OCI-LY3 (cell line): ENCODE data around the gene ARPC2.
A peak's percentile ranks its signal among the peaks of the same experiment; 100 is the strongest.

Experiments
- H2AFZ ChIP-seq: fragments of 200-600, 300-600 bp; shearing (Covaris generic); 2 replicates; pipeline ENCODE4 v1.6.0; 2014; ENCODE audit warnings: antibody characterized with exemption, low read depth, low read length
- H3K27ac ChIP-seq: fragments of 200-600, 300-600 bp; sonication (generic); 2 replicates; pipeline ENCODE4 v1.5.1; 2014; ENCODE audit warnings: mild to moderate bottlenecking, low read length, moderate library complexity, mixed read lengths
- H3K27me3 ChIP-seq: fragments of 200-600, 300-600 bp; sonication (generic); 2 replicates; pipeline ENCODE4 v1.6.1; 2014; ENCODE audit warnings: low read depth, low read length, mixed read lengths
- H3K36me3 ChIP-seq: fragments of 200-600, 300-600 bp; sonication (generic); replicated peaks from 2 replicates; pipeline ENCODE3; 2014; ENCODE audit warnings: low read depth, low read length, mixed read lengths
- H3K4me1 ChIP-seq: fragments of 300-600, 200-600 bp; sonication (generic); 2 replicates; pipeline ENCODE4 v1.6.1; 2014; ENCODE audit warnings: low read length, mixed read lengths
- H3K4me2 ChIP-seq: fragments of 200-600, 300-600 bp; sonication (generic); 2 replicates; pipeline ENCODE4 v1.6.1; 2014; ENCODE audit warnings: low read length, mixed read lengths
- H3K4me3 ChIP-seq: fragments of 300-600, 200-600 bp; sonication (generic); 2 replicates; pipeline ENCODE4 v1.5.1; 2014; ENCODE audit warnings: antibody characterized with exemption, mild to moderate bottlenecking, low read length, moderate library complexity
- H3K79me2 ChIP-seq: fragments of 300-600, 200-600 bp; shearing (Covaris generic); 2 replicates; pipeline ENCODE4 v1.6.1; 2014; ENCODE audit warnings: mild to moderate bottlenecking, low read length, mixed read lengths
- H3K9ac ChIP-seq: fragments of 300-600, 200-600 bp; shearing (Covaris generic); 2 replicates; pipeline ENCODE4 v1.6.0; 2014; ENCODE audit warnings: mild to moderate bottlenecking, low read length, moderate library complexity
- H3K9me3 ChIP-seq: fragments of 200-600, 300-600 bp; shearing (Covaris generic); 2 replicates; pipeline ENCODE4 v1.6.1; 2014; ENCODE audit warnings: low read length, mixed read lengths; ENCODE audit not compliant: insufficient read depth
- H4K20me1 ChIP-seq: fragments of 200-600, 300-600 bp; sonication (generic); 2 replicates; pipeline ENCODE4 v1.6.1; 2016; ENCODE audit warnings: low read length, mixed read lengths; ENCODE audit not compliant: insufficient read depth
- CTCF ChIP-seq: fragments of 200-600, 300-600 bp; sonication (generic); IDR thresholded peaks from 2 replicates; pipeline ENCODE4 v1.5.1; 2014; ENCODE audit warnings: antibody characterized with exemption, low read length, low read depth
- EZH2phosphoT487 ChIP-seq: fragments of 200-600 bp; shearing (Covaris generic); IDR thresholded peaks from 2 replicates; pipeline ENCODE4 v1.6.1; 2018; ENCODE audit warnings: antibody characterized with exemption, mixed run types, low read depth

ARPC2 gene

GRCh38 chr2:218260166-218260565 is 43.2 kb downstream of the ARPC2 start:
- Histone ChIP-seq H3K9ac (no peak overlapping the region), H3K36me3 (peaks cover 8% of the 10 kb centered on the region), H3K79me2 (no peaks in the 10 kb centered on the region), H3K9me3 (no peaks in the 10 kb centered on the region), H3K4me2 (no peak overlapping the region), H2AFZ (no peak overlapping the region), H3K4me3 (no peak overlapping the region), H3K27me3 (no peaks in the 10 kb centered on the region), H3K27ac (no peak overlapping the region), H4K20me1 (0 out of 2 replicates have a peak, but pooled peaks cover 6% of the 10 kb centered on the region), H3K4me1 (peaks cover 48% of the 10 kb centered on the region)
- TF ChIP-seq CTCF = no peak
- TF ChIP-seq EZH2phosphoT487 = no peak

DNA sequence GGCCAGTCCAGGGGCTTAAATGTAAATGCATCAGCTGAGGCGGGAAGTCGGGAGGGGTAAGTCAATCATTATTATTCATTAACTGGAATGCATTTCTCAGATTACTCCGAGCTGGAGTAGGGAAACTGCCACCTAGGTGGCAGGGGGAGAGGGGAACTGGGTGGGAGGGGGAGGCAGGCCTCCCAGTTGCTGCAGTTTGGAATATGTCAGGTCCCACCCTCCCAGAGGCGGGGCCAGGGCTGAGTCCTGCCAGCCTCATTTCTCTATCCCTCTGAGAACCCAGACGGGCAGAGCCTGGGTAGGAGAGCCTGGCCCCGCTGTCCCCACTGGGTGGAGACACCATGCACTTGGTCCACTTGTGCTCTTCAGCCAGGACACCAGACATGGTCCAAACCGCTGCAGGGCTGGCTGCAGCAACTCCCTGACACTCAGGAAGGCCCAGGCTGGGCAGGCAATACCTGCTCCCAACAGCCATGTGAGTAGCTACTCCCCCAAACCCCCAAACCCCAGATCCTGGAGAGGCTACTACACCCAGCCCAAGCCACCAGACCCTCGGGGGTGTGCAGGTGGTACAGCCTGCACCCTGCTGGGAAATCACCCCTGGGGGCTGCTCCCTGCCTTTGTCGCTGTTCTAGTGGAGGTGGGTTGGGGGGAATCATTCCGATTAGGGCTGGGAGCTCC is 43.9 kb downstream of the ARPC2 start, which contains the start of gene GPBAR1:
Gene GPBAR1 (plus strand): TSS at position 274 of the 681 bp plus-strand sequence. CDS start 1,710 bp downstream, outside the sequence.
- no peak within 1 kb of the TSS for H3K9ac ChIP-seq
- H4K20me1 ChIP-seq = 0 out of 2 replicates have a peak, but pooled peaks cover 5% of the 10 kb centered on the region
- no peaks in the 10 kb centered on the region for H3K9me3 ChIP-seq
- no peaks in the 10 kb centered on the region for H3K79me2 ChIP-seq
- peak within 1 kb of the TSS; percentile 29 for H3K4me2 ChIP-seq
- no peak within 1 kb of the TSS for H3K4me3 ChIP-seq
- H2AFZ ChIP-seq = no peak within 1 kb of the TSS
- H3K27me3 ChIP-seq = no peaks in the 10 kb centered on the region
- peaks cover 2% of the 10 kb centered on the region for H3K36me3 ChIP-seq
- TF ChIP-seq CTCF = no peak
- no peak for TF ChIP-seq EZH2phosphoT487
- peaks cover 41% of the 10 kb centered on the region for H3K4me1 ChIP-seq
- H3K27ac ChIP-seq = no peak within 1 kb of the TSS

DNA sequence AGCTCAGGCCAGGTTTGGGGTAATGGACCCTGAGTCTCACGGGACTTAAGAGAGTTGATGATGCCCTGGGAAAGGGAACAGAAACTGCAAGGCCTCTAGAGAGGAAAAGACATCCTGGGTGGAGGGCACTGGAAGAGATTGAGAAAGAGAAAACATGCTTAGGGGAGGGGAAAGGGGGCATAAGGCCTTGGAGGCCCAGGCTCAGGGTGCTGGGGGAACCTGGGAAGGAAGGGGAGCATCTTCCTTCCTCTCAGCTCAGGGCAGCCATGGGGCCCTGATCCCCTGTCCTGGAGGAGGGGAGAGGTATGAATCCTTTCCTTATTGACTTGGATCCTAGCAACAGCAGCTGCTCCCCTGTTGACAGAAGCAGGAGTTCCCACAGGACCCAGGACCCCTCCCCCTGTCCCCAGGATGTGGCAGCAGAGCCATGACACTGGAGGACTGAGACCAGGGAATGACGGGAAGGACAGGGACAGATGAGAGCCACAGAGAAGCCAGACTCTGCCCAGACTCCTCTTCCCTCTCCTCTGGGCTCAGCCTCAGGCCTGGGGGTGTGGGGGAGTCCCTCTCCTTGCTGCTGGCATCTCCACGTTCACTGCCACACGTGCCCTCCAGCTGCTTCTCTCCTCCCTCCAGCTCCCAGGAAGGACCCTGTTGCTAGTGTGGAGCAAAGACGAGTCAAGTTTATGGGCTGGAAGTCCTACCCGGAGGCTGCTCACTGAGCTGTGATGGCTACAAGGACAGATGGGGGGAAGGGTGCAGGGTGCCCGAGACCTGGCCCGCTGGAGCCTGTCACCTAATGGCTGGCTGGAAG is 44.6 kb downstream of the ARPC2 start:
- TF ChIP-seq EZH2phosphoT487 (no peak), CTCF (no peak)
- peak overlapping the region; percentile 29 for H3K4me2 ChIP-seq
- H3K9ac ChIP-seq = no peak overlapping the region
- no peaks in the 10 kb centered on the region for H3K36me3 ChIP-seq
- H3K79me2 ChIP-seq = no peaks in the 10 kb centered on the region
- no peak overlapping the region for H3K27ac ChIP-seq
- 0 out of 2 replicates have a peak, but pooled peaks cover 5% of the 10 kb centered on the region for H4K20me1 ChIP-seq
- no peaks in the 10 kb centered on the region for H3K9me3 ChIP-seq
- H3K27me3 ChIP-seq = no peaks in the 10 kb centered on the region
- peaks cover 37% of the 10 kb centered on the region for H3K4me1 ChIP-seq
- no peak overlapping the region for H2AFZ ChIP-seq
- H3K4me3 ChIP-seq = no peak overlapping the region

- no peaks in the 10 kb centered on the region for H3K27me3 ChIP-seq
- no peak overlapping the region for H3K9ac ChIP-seq
- H2AFZ ChIP-seq = no peak overlapping the region
- H3K4me1 ChIP-seq = peaks cover 31% of the 10 kb centered on the region
- no peak overlapping the region for H3K4me2 ChIP-seq
- H3K36me3 ChIP-seq = no peaks in the 10 kb centered on the region
- no peak for TF ChIP-seq CTCF
- no peak for TF ChIP-seq EZH2phosphoT487
- no peak overlapping the region for H3K27ac ChIP-seq
- no peak overlapping the region for H3K4me3 ChIP-seq
- no peaks in the 10 kb centered on the region for H3K9me3 ChIP-seq
- H4K20me1 ChIP-seq = no peaks in the 10 kb centered on the region
- no peaks in the 10 kb centered on the region for H3K79me2 ChIP-seq
Observed at GRCh38 chr2:218262237-218262600, 45.2 kb downstream of the ARPC2 start.
